Right cardiac atrium (tissue), 5 donors: ENCODE measurements around the gene KSR2. TPM values are rescaled to one million over a fixed set of nuclear protein-coding genes. Genes with fewer than 3 reads are reported as not detected.
"Not testable (repeated sequence)": the region's sequence is repeated elsewhere in the genome, so short reads cannot be mapped to it uniquely, and the experiment has no call there.

Experiments used
- ATAC-seq, 2 donors: fragments of 200-7000 bp; cut with Tn5 transposase; one replicate each; pipeline versions ENCODE4 v1.8.0 to v1.9.1; 2020; ENCODE audit warnings: moderate library complexity in 2 of 2, mild to moderate bottlenecking in 1 of 2
- DNase-seq, 3 donors: peaks; one replicate each; pipeline ENCODE4 v3.0.0-alpha.2; 2020
- H3K27ac ChIP-seq: one replicate; pipeline ENCODE4 v1.5.1; 2013; ENCODE audit warnings: mild to moderate bottlenecking, low read length, control low read depth, moderate library complexity
- H3K27me3 ChIP-seq: one replicate; pipeline ENCODE4 v1.6.1; 2013; ENCODE audit not compliant: control insufficient read depth, insufficient read depth
- H3K4me1 ChIP-seq: one replicate; pipeline ENCODE4 v1.6.1; 2013; ENCODE audit warnings: low read length; ENCODE audit not compliant: control insufficient read depth, insufficient read depth
- H3K4me3 ChIP-seq: one replicate; pipeline ENCODE4 v1.5.1; 2013; ENCODE audit warnings: low read length, control low read depth
- H3K9me3 ChIP-seq: one replicate; pipeline ENCODE4 v1.6.1; 2013; ENCODE audit warnings: low read length; ENCODE audit not compliant: control insufficient read depth
- WGBS: extraction: QIAGEN DNeasy Blood & Tissue Kit; methylation state at CpG from one replicate; pipeline ENCODE4 v1.1.7; 2013; 5-methylcytosine and 5-hydroxymethylcytosine counted together
- intact Hi-C, 4 donors: fragments of 100-400 bp; cut with DNase I; formaldehyde crosslinking; loops; one replicate each; pipeline versions ENCODE4 v1.11.0 to v1.14.0; 2022 to 2023
- polyA plus RNA-seq: library from polyadenylated mRNA; stranded (reverse); fragments of 200-250 nt; gene quantifications from one replicate; pipeline ENCODE4 v1.2.3, GENCODE V29; 2013
- total RNA-seq, 4 donors: library from RNA; stranded (reverse); fragmentation: NEBNext Ultra II Directional; extraction: Animal tissue kit (Norgen Biotek cat#: 25700); gene quantifications; one replicate each; pipeline ENCODE4 v1.2.1, GENCODE V29; 2021
- donor health status: healthy with polysubstance abuse.
- donor health status: DM: no; HTN: yes; CAD: no.
- donor health status: DM: no; HTN: no; CAD: no.
- donor health status: DM: no; HTN: yes; CAD: no; lungs with severe emphysema.
- donor health status: DM: yes; HTN: yes; CAD: no.

The KSR2 gene
- total and polyA plus RNA-seq, 5 donors, result 0.02 to 0.37 (median 0.03) TPM

DNA sequence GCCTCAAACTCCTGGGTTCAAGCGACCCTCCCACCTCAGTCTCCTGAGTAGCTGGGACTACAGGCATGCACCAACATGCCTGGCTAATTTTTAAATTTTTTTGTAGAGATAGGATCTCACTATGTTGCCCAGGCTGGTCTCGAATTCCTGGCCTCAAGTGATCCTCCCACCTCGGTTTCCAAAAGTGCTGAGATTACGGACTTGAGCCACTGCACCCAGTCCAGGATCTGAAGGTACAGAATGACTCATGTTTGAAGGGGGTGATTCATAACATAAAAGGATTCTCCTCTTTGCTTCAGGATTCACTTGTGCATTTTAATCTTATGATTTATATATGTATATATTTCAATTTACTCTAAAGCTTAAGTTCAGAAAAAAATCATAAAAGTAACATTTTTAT is 111.7 kb downstream of the KSR2 start:
- intact Hi-C loops, ATAC-seq, H3K4me1 ChIP-seq, H3K9me3 ChIP-seq, H3K27me3 ChIP-seq, H3K4me3 ChIP-seq, DNase-seq, H3K27ac ChIP-seq: not testable (repeated sequence)
- 59% methylated on average over 4 of the region's 4 CpGs for WGBS

DNA sequence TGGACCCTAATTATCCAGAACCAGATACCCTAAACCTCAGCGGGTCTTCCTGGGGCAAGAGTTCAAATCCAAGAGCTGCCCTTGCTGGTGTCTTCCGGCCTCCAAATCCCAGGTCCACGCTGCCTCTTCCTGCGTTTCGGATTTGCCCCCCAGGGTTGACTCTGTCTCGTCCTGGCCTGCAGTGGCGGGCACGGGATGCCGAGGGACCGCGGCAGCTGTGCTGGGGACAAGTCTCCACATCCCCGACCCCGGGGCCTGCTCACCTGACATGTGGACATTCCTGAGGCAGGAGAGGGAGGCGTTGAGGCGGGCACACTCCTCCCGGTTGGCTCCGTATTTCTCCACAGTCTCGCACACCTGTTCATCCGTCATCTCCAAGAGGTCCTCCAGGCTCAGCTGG is 113.6 kb downstream of the KSR2 start:
- Histone ChIP-seq H3K4me3 (no peak overlapping the region), H3K9me3 (no peaks in the 10 kb centered on the region), H3K27me3 (no peaks in the 10 kb centered on the region), H3K27ac (no peak overlapping the region), H3K4me1 (no peaks in the 10 kb centered on the region)
- intact Hi-C loops, result no loop called here
- WGBS, result 90% methylated on average over 19 of the region's 19 CpGs
- DNase-seq, result no peak
- ATAC-seq, result no peak

DNA sequence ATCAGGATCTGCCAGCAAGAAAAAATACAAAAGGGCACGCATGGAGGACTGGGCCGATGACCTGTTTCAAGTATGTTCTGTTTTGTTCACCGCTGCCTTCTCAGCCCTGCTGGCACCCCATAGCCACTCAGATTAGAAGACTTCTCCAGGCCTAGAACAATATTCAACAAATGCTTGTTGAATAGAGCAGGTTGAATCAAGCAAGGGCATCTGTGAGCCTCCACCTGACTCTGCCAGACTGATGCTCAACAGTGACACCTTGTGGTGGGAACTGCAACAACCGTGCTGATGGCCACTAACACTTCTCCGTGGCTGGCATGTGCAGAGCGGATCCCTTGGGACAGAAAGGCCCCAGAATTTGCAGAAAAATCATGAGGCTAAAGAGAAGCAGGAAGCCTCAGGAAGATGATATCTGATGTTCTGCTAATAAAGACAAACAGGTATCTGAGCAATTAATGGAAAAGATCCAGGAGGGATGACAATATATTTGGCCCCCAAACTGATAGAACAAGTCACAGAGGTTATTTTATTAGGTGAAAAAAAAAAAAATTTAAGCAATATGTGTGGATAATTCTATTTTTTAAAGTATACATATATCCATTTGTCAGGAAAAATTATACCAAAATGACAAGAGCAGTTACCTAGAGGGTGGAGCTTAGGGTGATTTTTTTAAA is 114.3 kb downstream of the KSR2 start:
- intact Hi-C loops, result no loop called here
- DNase-seq (no peak), ATAC-seq (no peak)
- WGBS, result 48% methylated on average over 6 of the region's 6 CpGs
- H3K27me3 ChIP-seq, result no peaks in the 10 kb centered on the region
- H3K9me3 ChIP-seq, result no peaks in the 10 kb centered on the region
- H3K4me1 ChIP-seq, result no peaks in the 10 kb centered on the region
- H3K27ac ChIP-seq, result no peak overlapping the region
- no peak overlapping the region for H3K4me3 ChIP-seq

DNA sequence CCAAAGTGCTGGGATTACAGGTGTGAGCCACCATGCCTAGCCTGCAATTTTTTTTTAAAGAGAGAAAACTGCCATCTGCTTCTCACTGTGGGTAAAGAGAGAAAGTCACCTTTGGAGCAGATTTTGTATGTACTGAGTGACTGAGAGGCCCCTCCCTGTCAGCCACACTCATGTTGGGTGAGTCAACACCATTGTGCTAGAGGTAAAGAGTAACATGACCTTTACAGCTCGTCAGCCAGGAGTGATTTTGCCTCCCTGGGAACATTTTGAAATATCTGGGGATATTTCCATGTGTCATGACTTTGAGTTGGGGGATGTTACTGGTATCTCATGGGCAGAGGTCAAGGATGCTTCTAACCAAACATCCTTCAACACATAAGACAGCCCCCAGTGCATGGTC is 115.2 kb downstream of the KSR2 start:
- no peaks in the 10 kb centered on the region for H3K4me1 ChIP-seq

DNA sequence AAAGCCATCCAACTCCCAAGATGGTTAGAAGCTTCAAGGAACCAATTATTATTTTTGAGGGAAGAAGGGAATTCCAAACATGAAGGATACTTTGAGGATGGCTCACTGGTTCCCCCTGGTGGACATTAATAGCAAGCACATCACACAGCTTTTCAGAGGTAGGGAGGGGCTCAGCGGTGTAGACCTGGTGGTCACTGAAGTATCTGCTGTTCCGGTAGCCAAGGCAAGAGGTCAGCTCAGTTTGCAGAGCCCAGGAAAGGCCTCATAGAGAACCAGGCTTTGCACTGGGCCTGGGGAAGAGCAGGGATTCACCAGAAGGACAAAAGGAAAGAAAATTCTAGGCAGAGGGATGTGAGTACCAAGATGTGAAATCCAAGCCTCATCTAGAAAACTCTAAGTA is 118.7 kb downstream of the KSR2 start:
- H3K27me3 ChIP-seq, result no peaks in the 10 kb centered on the region
- no peak overlapping the region for H3K27ac ChIP-seq
- no peak overlapping the region for H3K4me3 ChIP-seq
- no peaks in the 10 kb centered on the region for H3K4me1 ChIP-seq
- peak in 1 of 2 donors; percentile 41 for ATAC-seq
- 10% methylated on average over 2 of the region's 2 CpGs for WGBS
- no peak for DNase-seq
- no peaks in the 10 kb centered on the region for H3K9me3 ChIP-seq
- intact Hi-C loops, result no loop called here

More for the DNA sequence above, 115.2 kb downstream of the KSR2 start:
- no peak for ATAC-seq
- 28% methylated on average over 1 of the region's 1 CpG for WGBS
- Histone ChIP-seq H3K27me3 (no peaks in the 10 kb centered on the region), H3K9me3 (no peaks in the 10 kb centered on the region), H3K27ac (no peak overlapping the region), H3K4me3 (no peak overlapping the region)
- intact Hi-C loops, result no loop called here
- DNase-seq, result no peak

DNA sequence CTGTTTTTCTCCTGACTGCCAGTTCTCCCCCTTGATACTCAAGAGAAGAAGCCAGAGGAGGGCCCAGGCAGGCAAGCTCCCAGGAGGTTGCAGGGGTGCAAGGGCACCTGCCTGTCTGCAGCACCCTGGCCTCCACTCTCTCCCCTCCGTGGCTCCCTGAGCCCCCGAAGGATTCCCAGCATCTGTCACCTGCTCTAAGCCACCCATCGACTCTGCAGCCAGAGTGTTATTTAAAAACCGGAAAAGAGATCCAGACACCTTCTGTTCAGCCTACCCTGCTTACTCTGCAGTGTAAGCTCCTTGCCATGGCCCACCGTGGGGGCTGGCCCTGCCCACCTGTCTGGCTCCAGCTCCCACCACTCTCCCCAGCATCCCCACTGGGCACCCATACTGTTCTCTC is 121.4 kb downstream of the KSR2 start:
- no peak overlapping the region for H3K27ac ChIP-seq
- no peak overlapping the region for H3K4me3 ChIP-seq
- 32% methylated on average over 5 of the region's 5 CpGs for WGBS
- ATAC-seq, result no peak
- H3K4me1 ChIP-seq, result no peaks in the 10 kb centered on the region
- no peak for DNase-seq
- H3K27me3 ChIP-seq, result no peaks in the 10 kb centered on the region
- peaks cover 2% of the 10 kb centered on the region for H3K9me3 ChIP-seq
- intact Hi-C loops, result no loop called here

DNA sequence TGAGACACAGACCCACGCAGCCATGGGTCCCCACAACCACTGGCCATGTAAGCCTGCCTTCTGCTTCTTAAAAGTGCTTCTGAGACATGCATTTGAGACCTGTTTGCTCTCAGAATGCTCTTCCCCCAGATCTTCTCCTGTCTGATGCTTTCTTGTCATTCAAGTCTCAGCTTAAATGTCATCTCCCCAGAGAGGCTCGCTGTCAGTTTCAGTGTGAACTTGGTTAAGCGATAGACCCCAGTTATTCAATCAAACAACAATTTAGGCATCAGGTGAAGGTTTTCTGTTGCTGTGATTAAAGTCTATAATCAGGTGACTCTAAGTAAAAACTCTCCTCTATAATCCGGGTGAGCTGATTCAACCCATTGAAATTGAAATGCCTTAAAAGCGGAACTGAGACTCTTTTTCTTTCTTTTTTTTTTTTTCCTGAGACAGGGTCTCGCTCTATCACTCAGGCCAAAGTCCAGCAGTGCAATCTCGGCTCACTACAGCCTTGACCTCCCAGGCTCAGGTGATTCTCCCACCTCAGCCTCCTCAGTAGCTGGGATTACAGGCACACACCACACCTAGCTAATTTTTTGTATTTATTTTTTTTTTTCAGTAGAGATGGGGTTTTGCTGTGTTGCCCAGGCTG is 123.4 kb downstream of the KSR2 start:
- WGBS, result 76% methylated on average over 7 of the region's 7 CpGs
- Histone ChIP-seq H3K27ac (no peak overlapping the region), H3K9me3 (peaks cover 2% of the 10 kb centered on the region), H3K27me3 (no peaks in the 10 kb centered on the region), H3K4me3 (no peak overlapping the region), H3K4me1 (no peaks in the 10 kb centered on the region)
- DNase-seq (no peak), ATAC-seq (no peak)
- intact Hi-C loops, result no loop called here

DNA sequence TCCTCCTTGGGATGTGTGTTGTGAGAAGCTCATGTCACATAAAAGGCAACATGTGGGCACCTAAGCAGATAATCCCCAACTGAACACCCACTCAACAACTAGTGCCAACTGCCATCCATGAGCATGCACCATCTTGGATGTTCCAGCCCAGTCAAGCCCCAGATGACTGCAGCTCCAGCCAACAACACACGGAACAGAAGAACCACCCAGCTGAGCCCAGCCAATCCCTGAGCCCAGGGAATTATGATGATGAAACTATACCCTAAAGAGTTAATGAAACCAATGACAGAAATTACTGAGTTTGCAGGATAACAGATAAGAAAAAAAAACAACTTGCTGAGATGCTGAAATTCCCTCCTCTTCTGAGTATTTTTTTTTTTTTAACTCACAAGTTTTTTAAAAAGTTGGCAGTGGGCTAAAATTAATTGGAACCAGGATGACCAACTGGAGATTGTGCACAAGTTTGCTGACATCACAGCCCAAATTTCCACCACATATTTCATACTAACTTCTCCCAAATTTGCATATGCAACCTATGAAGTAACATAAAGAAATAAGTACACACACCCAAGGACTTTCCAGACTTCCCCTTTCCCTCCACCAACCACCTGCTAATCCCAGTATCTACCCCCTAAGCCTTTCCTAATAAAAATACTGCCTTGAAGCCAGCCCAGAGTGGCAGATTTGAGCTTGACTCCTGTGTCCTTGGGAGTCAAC is 124.5 kb downstream of the KSR2 start:
- Histone ChIP-seq H3K27me3 (no peaks in the 10 kb centered on the region), H3K4me3 (no peak overlapping the region), H3K27ac (no peak overlapping the region), H3K9me3 (peaks cover 2% of the 10 kb centered on the region), H3K4me1 (no peaks in the 10 kb centered on the region)
- 83% methylated on average over 1 of the region's 1 CpG for WGBS
- no peak for DNase-seq
- intact Hi-C loops, result loop anchor here in 1 of 4 donors (5.0 kb wide), 1 partner anchor 622 kb away; no protein-coding TSS in a partner anchor
- ATAC-seq, result no peak

DNA sequence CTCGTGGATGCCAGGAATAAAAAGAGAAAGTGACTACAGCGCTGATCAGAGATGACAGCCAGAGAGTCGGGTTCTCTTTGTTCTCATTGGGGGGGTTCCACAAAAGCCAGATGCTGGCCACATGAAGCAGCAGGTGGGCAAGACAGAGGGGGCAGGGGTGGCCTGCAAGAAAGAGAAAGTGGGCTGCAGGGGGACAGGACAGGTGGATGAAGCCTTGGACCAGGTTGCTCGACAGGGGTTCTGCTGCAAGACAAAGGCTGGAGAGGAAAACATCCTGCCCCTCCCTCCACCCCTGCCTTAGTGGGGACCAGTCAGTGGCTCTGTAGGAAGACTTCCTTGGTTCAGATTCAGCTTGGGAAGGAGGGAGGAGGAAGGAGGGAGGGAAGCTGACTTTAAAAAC is 126.2 kb downstream of the KSR2 start:
- DNase-seq, result no peak
- Histone ChIP-seq H3K27me3 (no peaks in the 10 kb centered on the region), H3K27ac (no peak overlapping the region), H3K9me3 (peaks cover 2% of the 10 kb centered on the region), H3K4me3 (no peak overlapping the region), H3K4me1 (no peaks in the 10 kb centered on the region)
- 52% methylated on average over 4 of the region's 4 CpGs for WGBS
- intact Hi-C loops, result loop anchor here in 1 of 4 donors (5.0 kb wide), 1 partner anchor 620 kb away; no protein-coding TSS in a partner anchor
- no peak for ATAC-seq

DNA sequence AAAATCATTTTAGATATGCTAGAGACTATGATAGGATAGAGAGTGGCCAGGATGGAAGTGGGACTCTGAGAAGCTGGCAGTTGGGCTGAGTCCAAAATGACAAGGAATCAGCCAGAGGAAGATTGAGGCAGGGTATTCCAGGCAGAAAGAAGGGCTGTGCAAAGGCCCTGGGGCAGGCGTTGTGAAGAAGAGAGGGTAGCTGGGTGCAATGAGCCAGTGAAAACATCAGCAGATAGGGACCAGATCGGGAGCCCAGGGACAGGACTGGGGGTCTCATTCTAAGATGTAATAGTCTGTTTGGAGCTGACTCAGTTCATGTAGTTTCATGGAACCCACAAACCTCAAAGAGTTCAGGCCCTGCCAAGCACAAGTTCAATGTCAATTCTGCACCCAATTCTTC is 126.6 kb downstream of the KSR2 start:
- DNase-seq, result no peak
- WGBS, result 85% methylated on average over 2 of the region's 2 CpGs
- ATAC-seq, result no peak
- intact Hi-C loops, result loop anchor here in 1 of 4 donors (5.0 kb wide), 1 partner anchor 620 kb away; no protein-coding TSS in a partner anchor
- H3K4me3 ChIP-seq, result no peak overlapping the region
- no peaks in the 10 kb centered on the region for H3K27me3 ChIP-seq
- H3K27ac ChIP-seq, result no peak overlapping the region
- H3K9me3 ChIP-seq, result peaks cover 2% of the 10 kb centered on the region
- no peaks in the 10 kb centered on the region for H3K4me1 ChIP-seq

DNA sequence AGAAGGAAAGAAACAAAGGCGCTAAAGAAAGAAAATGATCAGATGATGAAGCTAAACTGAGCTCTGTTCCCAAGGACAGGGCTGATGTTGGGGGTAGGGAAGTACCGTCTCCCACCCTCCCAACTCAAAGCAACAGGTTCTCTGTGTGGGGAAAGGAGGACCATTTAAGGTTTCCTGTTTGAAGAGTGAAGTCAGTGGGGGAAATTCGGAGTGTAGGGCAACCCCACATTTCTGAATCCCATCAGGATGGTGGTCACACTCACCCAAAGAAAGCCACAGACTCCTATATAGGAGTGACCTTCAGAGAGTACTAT is 131.1 kb downstream of the KSR2 start:
- Histone ChIP-seq H3K4me1 (no peaks in the 10 kb centered on the region), H3K27me3 (no peaks in the 10 kb centered on the region), H3K9me3 (no peaks in the 10 kb centered on the region), H3K4me3 (no peak overlapping the region), H3K27ac (no peak overlapping the region)
- WGBS, result 42% methylated on average over 3 of the region's 3 CpGs
- no peak for DNase-seq
- ATAC-seq, result no peak
- intact Hi-C loops, result loop anchor here (5.0 kb wide), 5 partner anchors 165 to 625 kb away; partner anchors contain the start of gene NOS1 (in 1 of the 4)
